Trophoblast cell (in vitro differentiated cells and primary cell): ENCODE data around the gene GNG8.

Experiments used
- DNase-seq, 2 donors: peaks; one replicate each; pipeline ENCODE4 v3.0.0-alpha.2; 2016
- H2AFZ ChIP-seq: 2 replicates; pipeline ENCODE4 v1.6.1; 2013; ENCODE audit warnings: low read length, moderate library complexity, mild to moderate bottlenecking; ENCODE audit not compliant: insufficient read depth, poor library complexity
- H2AK5ac ChIP-seq: 2 replicates; pipeline ENCODE4 v1.6.1; 2013; ENCODE audit warnings: mild to moderate bottlenecking, low read length
- H2BK120ac ChIP-seq: 2 replicates; pipeline ENCODE4 v1.6.1; 2013; ENCODE audit warnings: low read length, mild to moderate bottlenecking, moderate library complexity; ENCODE audit not compliant: insufficient read depth, poor library complexity
- H2BK12ac ChIP-seq: 2 replicates; pipeline ENCODE4 v1.6.1; 2013; ENCODE audit warnings: mild to moderate bottlenecking, low read length, moderate library complexity
- H2BK5ac ChIP-seq: 2 replicates; pipeline ENCODE4 v1.6.1; 2013; ENCODE audit warnings: low read length, low read depth, moderate library complexity, mild to moderate bottlenecking; ENCODE audit not compliant: poor library complexity
- H3K14ac ChIP-seq: 2 replicates; pipeline ENCODE4 v1.6.1; 2013; ENCODE audit warnings: mild to moderate bottlenecking, low read length
- H3K18ac ChIP-seq: 2 replicates; pipeline ENCODE4 v1.6.1; 2013; ENCODE audit warnings: mild to moderate bottlenecking, low read length
- H3K23ac ChIP-seq: 2 replicates; pipeline ENCODE4 v1.6.1; 2013; ENCODE audit warnings: low read length
- H3K27ac ChIP-seq: 2 replicates; pipeline ENCODE4 v1.5.1; 2013; ENCODE audit warnings: low read depth, mild to moderate bottlenecking, inconsistent platforms, low read length, moderate library complexity
- H3K27me3 ChIP-seq: 2 replicates; pipeline ENCODE4 v1.6.1; 2013; ENCODE audit warnings: inconsistent platforms, mild to moderate bottlenecking, low read length, moderate library complexity; ENCODE audit not compliant: insufficient read depth
- H3K36me3 ChIP-seq, 2 experiments: 1 replicate in 1 of 2; 2 replicates in 1 of 2; pipeline ENCODE4 v1.6.1; 2013; ENCODE audit warnings: low read length in 2 of 2, mild to moderate bottlenecking in 2 of 2, moderate library complexity in 1 of 2; ENCODE audit not compliant: insufficient read depth in 2 of 2, control insufficient read depth in 1 of 2
- H3K4ac ChIP-seq: 2 replicates; pipeline ENCODE4 v1.6.1; 2013; ENCODE audit warnings: low read depth, mild to moderate bottlenecking, low read length, moderate library complexity
- H3K4me1 ChIP-seq, 2 experiments: 1 replicate in 1 of 2; 2 replicates in 1 of 2; pipeline ENCODE4 v1.6.1; 2013; ENCODE audit warnings: low read length in 2 of 2, mild to moderate bottlenecking in 2 of 2, moderate library complexity in 1 of 2; ENCODE audit not compliant: insufficient read depth in 2 of 2, control insufficient read depth in 1 of 2
- H3K4me2 ChIP-seq: 2 replicates; pipeline ENCODE4 v1.6.1; 2013; ENCODE audit warnings: inconsistent platforms, mild to moderate bottlenecking, low read length, moderate library complexity
- H3K4me3 ChIP-seq: 2 replicates; pipeline ENCODE4 v1.5.1; 2013; ENCODE audit warnings: mild to moderate bottlenecking, low read depth, low read length, inconsistent platforms
- H3K79me1 ChIP-seq: one replicate; pipeline ENCODE4 v1.6.1; 2013; ENCODE audit warnings: low read length
- H3K79me2 ChIP-seq: 2 replicates; pipeline ENCODE4 v1.6.1; 2013; ENCODE audit warnings: low read length, mild to moderate bottlenecking; ENCODE audit not compliant: control insufficient read depth, insufficient read depth, poor library complexity
- H3K9ac ChIP-seq: 2 replicates; pipeline ENCODE4 v1.6.1; 2013; ENCODE audit warnings: mild to moderate bottlenecking, low read length
- H3K9me3 ChIP-seq: 2 replicates; pipeline ENCODE4 v1.6.1; 2013; ENCODE audit warnings: low read depth, mild to moderate bottlenecking, control low read depth, inconsistent platforms, low read length; ENCODE audit not compliant: insufficient read depth
- H4K12ac ChIP-seq: 2 replicates; pipeline ENCODE4 v1.6.1; 2013; ENCODE audit warnings: low read depth, mild to moderate bottlenecking, low read length, moderate library complexity
- H4K8ac ChIP-seq: 2 replicates; pipeline ENCODE4 v1.6.1; 2013; ENCODE audit warnings: low read depth, mild to moderate bottlenecking, low read length, moderate library complexity
- H4K91ac ChIP-seq: one replicate; pipeline ENCODE4 v1.6.1; 2013; ENCODE audit warnings: low read depth, mild to moderate bottlenecking, low read length, moderate library complexity
- WGBS: extraction: QIAGEN DNeasy Blood & Tissue Kit; methylation state at CpG from one replicate; pipeline ENCODE4 v1.1.7; 2013; ENCODE audit warnings: missing lambda C conversion rate; ENCODE audit not compliant: insufficient read length, insufficient coverage; ENCODE audit errors: extremely low coverage; 5-methylcytosine and 5-hydroxymethylcytosine counted together

Gene GNG8

DNA sequence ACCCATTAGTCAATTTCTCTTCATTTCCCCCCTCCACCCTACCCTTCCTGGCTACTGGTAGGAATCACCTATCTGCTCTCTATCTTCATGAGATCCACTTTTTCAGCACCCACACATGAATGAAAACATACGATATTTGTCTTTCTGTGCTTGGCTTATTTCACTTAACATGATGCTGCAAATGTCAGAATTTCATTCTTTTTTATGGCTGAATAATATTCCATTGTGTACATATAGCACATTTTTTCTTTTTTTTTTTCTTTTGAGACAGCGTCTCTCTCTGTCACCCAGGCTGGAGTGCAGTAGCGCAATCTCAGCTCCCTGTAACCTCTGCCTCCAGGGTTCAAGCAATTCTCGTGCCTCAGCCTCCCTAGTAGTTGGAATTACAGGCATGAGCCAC lies 44.7 kb downstream of the GNG8 start:
- no CpG with 5 or more reads among the region's 4 CpGs for WGBS
- H2BK12ac ChIP-seq, result no peak overlapping the region
- H2BK5ac ChIP-seq, result no peak overlapping the region
- no peak overlapping the region for H3K4me2 ChIP-seq
- H3K27ac ChIP-seq, result no peak overlapping the region
- no peak overlapping the region for H4K8ac ChIP-seq
- no peak overlapping the region for H2AFZ ChIP-seq
- no peak overlapping the region for H3K4ac ChIP-seq
- H2AK5ac ChIP-seq, result no peak overlapping the region
- H4K12ac ChIP-seq, result no peak overlapping the region
- no peak overlapping the region for H3K9ac ChIP-seq
- no peak overlapping the region for H2BK120ac ChIP-seq
- no peak overlapping the region for H3K4me3 ChIP-seq
- H3K79me1 ChIP-seq, result no peaks in the 10 kb centered on the region
- no peaks in the 10 kb centered on the region for H3K9me3 ChIP-seq
- H3K18ac ChIP-seq, result no peak overlapping the region
- H3K36me3 ChIP-seq, result no peaks in the 10 kb centered on the region
- no peak overlapping the region for H3K14ac ChIP-seq
- no peaks in the 10 kb centered on the region for H3K79me2 ChIP-seq
- no peaks in the 10 kb centered on the region for H3K27me3 ChIP-seq
- H3K23ac ChIP-seq, result no peak overlapping the region
- no peak overlapping the region for H4K91ac ChIP-seq
- no peak for DNase-seq
- no peaks in the 10 kb centered on the region for H3K4me1 ChIP-seq

DNA sequence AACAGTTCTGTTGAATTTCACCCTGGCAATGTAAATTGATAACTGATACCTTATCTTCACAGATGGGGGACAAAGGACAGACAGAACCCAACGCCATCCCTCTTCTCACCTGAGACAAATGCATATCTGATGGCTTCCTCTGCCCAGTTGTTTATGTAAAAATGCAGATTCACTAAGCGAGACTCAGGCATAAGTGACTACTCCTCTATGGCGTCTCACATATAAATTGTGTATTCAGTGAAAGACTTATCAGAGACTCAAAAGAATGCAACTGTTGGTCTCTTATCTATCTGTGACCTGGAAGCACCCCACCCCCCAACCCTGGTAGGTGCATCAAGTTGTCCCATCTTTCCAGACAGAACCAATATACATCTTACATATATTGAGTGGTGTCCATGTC lies 48.1 kb downstream of the GNG8 start:
- no peak overlapping the region for H3K4me2 ChIP-seq
- no peak for DNase-seq
- H2BK12ac ChIP-seq, result no peak overlapping the region
- H3K9me3 ChIP-seq, result no peaks in the 10 kb centered on the region
- no peak overlapping the region for H3K4ac ChIP-seq
- H3K4me3 ChIP-seq, result no peak overlapping the region
- H3K18ac ChIP-seq, result no peak overlapping the region
- H4K8ac ChIP-seq, result no peak overlapping the region
- no peak overlapping the region for H2AK5ac ChIP-seq
- no peak overlapping the region for H3K23ac ChIP-seq
- H3K79me2 ChIP-seq, result no peaks in the 10 kb centered on the region
- no peak overlapping the region for H2BK5ac ChIP-seq
- H3K14ac ChIP-seq, result no peak overlapping the region
- H4K12ac ChIP-seq, result no peak overlapping the region
- H3K27ac ChIP-seq, result no peak overlapping the region
- H3K36me3 ChIP-seq, result no peaks in the 10 kb centered on the region
- H3K9ac ChIP-seq, result no peak overlapping the region
- no peak overlapping the region for H2BK120ac ChIP-seq
- no CpG with 5 or more reads among the region's 3 CpGs for WGBS
- no peak overlapping the region for H4K91ac ChIP-seq
- no peaks in the 10 kb centered on the region for H3K4me1 ChIP-seq
- no peak overlapping the region for H2AFZ ChIP-seq
- no peaks in the 10 kb centered on the region for H3K27me3 ChIP-seq
- no peaks in the 10 kb centered on the region for H3K79me1 ChIP-seq

DNA sequence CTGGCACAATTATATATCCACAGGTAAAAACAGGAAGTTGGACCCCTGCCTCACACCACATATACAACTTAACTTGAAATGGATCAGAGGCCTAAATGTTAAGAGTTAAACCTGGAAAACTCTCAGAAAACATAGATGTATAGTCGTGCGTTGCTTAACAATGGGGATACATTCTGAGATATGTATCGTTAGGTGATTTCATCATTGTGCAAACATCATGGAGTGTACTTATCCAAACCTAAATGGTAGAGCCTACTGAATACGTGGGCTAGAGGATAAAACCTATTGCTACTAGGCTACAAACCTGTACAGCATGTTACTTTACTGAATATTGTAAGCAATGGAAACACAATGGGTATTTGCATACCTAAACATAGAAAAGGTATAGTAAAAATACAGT lies 49.7 kb downstream of the GNG8 start:
- H3K4me1 ChIP-seq, result no peaks in the 10 kb centered on the region
- no peak overlapping the region for H3K23ac ChIP-seq
- H4K8ac ChIP-seq, result no peak overlapping the region
- no peak overlapping the region for H4K91ac ChIP-seq
- H3K4me2 ChIP-seq, result no peak overlapping the region
- H2AFZ ChIP-seq, result no peak overlapping the region
- no peaks in the 10 kb centered on the region for H3K79me2 ChIP-seq
- no peak overlapping the region for H2BK12ac ChIP-seq
- no peak overlapping the region for H3K27ac ChIP-seq
- H3K36me3 ChIP-seq, result no peaks in the 10 kb centered on the region
- no peak overlapping the region for H2BK120ac ChIP-seq
- no peak overlapping the region for H2BK5ac ChIP-seq
- no peaks in the 10 kb centered on the region for H3K79me1 ChIP-seq
- no peak overlapping the region for H3K18ac ChIP-seq
- no peak overlapping the region for H3K14ac ChIP-seq
- H3K9me3 ChIP-seq, result no peaks in the 10 kb centered on the region
- H3K4me3 ChIP-seq, result no peak overlapping the region
- H2AK5ac ChIP-seq, result no peak overlapping the region
- no CpG with 5 or more reads among the region's 4 CpGs for WGBS
- no peak overlapping the region for H3K9ac ChIP-seq
- no peaks in the 10 kb centered on the region for H3K27me3 ChIP-seq
- no peak overlapping the region for H4K12ac ChIP-seq
- no peak for DNase-seq
- no peak overlapping the region for H3K4ac ChIP-seq

DNA sequence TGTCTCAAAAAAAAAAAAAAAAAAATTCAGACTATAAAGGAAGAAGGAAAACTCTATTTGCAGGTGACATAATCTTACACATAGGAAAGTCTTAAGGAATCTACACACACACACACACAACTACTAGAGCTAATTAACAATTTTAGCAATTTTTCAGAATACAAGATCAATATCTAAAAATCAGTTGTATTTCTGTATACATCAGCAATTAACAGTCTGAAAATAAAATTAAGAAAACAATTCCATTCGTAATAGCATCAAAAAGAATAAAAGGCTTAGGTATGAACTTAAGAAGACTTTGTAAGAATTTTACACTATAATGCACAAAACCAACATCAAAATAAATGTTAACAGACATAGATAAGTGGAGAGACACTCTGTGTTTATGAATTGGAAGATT lies 50.5 kb downstream of the GNG8 start:
- H3K18ac ChIP-seq, result no peak overlapping the region
- no peaks in the 10 kb centered on the region for H3K79me1 ChIP-seq

More for the DNA sequence above, 50.5 kb downstream of the GNG8 start:
- Histone ChIP-seq H2AK5ac (no peak overlapping the region), H2AFZ (no peak overlapping the region), H3K27ac (no peak overlapping the region), H3K4ac (no peak overlapping the region), H2BK120ac (no peak overlapping the region), H3K9me3 (no peaks in the 10 kb centered on the region), H3K4me1 (no peaks in the 10 kb centered on the region), H3K4me2 (no peak overlapping the region), H3K4me3 (no peak overlapping the region), H3K36me3 (no peaks in the 10 kb centered on the region), H3K14ac (no peak overlapping the region), H4K91ac (no peak overlapping the region), H3K23ac (no peak overlapping the region), H3K27me3 (no peaks in the 10 kb centered on the region), H2BK5ac (no peak overlapping the region), H3K79me2 (no peaks in the 10 kb centered on the region), H4K8ac (no peak overlapping the region), H3K9ac (no peak overlapping the region), H2BK12ac (no peak overlapping the region), H4K12ac (no peak overlapping the region)
- DNase-seq, result no peak
- no CpG with 5 or more reads among the region's 1 CpG for WGBS
